Epithelial cell of esophagus (primary cell): ENCODE data around the gene KLHL9.
A peak's percentile ranks its signal among the peaks of the same experiment; 100 is the strongest.

Source experiments
- DNase-seq: peaks from one replicate; pipeline ENCODE4 v3.0.0; 2010; ENCODE audit warnings: low read depth
- H3K4me3 ChIP-seq: 2 replicates; pipeline ENCODE4 v1.5.1; 2011; ENCODE audit warnings: mild to moderate bottlenecking, low read length, control low read depth
- CTCF ChIP-seq: IDR thresholded peaks from 2 replicates; pipeline ENCODE4 v1.5.1; 2011; ENCODE audit warnings: low read depth, mild to moderate bottlenecking, low read length, control low read depth, inconsistent platforms; ENCODE audit not compliant: insufficient read depth; ENCODE audit errors: missing control alignments

The KLHL9 gene

DNA sequence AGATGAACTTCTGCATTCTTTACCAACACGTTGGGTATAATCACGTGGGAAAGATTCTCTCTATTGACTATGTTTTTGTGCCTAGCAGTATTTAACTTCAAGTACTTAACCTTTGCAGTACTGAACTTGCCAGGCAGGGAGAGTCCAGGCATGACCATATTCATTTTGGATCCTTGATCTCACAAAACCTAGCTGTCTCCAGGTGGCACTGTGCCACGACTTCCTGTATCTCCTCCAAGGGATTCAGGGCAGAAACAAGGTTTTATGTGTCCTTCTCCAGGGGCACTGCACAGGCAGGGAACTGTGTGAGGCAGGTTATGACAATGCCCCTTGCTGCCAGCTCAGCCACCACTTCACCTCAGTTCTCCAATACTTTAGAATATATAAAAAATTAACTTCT lies 18.3 kb downstream of the KLHL9 start:
- TF ChIP-seq CTCF, result no peak
- H3K4me3 ChIP-seq, result no peak overlapping the region
- DNase-seq, result peak; percentile 33

- TF ChIP-seq CTCF, result no peak
- no peak overlapping the region for H3K4me3 ChIP-seq
- DNase-seq, result no peak
These were observed 19.0 kb downstream of the KLHL9 start for GRCh38 chr9:21316032-21316842.

DNA sequence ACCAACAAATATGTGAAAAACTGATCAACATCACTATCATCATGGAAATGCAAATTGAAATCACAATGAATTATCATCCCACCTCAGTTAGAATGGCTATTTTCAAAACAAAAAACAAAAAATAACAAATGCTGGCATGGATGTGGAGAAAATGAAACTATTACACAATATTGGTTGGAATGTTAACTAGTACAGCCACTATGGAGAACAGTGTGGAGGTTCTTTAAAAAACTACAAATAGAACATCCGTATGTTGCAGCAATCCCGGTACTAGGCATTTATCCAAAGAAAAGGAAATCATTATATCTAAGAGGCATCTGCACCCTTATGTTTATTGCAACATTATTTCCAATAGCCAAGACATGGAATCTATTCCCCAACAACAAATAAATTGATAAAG lies 21.1 kb downstream of the KLHL9 start:
- DNase-seq, result no peak
- no peak overlapping the region for H3K4me3 ChIP-seq
- no peak for TF ChIP-seq CTCF

DNA sequence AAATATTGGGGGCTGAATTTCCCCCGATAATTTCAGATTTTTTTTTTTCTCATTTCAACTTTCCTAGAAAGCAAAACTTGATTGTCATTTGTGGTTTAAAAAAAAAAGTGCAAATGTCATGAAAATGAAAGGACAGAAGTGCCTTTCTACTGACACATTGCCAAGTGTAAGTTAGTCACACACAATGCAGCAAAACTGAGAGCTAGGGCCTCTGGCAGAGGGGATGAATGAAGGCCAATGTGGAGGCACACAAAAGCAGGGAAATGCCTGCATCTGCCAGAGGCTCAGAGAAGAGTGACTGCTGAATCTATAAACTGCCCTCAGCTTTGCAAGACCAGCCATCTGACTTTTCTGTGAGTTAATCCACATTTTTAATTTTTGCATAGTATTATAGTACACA lies 23.3 kb downstream of the KLHL9 start:
- no peak for DNase-seq
- no peak for TF ChIP-seq CTCF
- no peak overlapping the region for H3K4me3 ChIP-seq

GRCh38 chr9:21305213-21305612 lies 30.0 kb downstream of the KLHL9 start, which contains the start of gene IFNA5:
Gene IFNA5, minus strand, starts transcription at chr9:21305313. Its CDS starts 57 bp downstream, at chr9:21305256.
- H3K4me3 ChIP-seq, result no peak within 1 kb of the TSS
- no peak for DNase-seq
- TF ChIP-seq CTCF, result no peak

GRCh38 chr9:21295992-21296391 lies 39.2 kb downstream of the KLHL9 start:
- DNase-seq, result no peak
- H3K4me3 ChIP-seq, result no peak overlapping the region
- TF ChIP-seq CTCF, result no peak
